ENCODE data around the gene NFYC.

Gene NFYC

DNA sequence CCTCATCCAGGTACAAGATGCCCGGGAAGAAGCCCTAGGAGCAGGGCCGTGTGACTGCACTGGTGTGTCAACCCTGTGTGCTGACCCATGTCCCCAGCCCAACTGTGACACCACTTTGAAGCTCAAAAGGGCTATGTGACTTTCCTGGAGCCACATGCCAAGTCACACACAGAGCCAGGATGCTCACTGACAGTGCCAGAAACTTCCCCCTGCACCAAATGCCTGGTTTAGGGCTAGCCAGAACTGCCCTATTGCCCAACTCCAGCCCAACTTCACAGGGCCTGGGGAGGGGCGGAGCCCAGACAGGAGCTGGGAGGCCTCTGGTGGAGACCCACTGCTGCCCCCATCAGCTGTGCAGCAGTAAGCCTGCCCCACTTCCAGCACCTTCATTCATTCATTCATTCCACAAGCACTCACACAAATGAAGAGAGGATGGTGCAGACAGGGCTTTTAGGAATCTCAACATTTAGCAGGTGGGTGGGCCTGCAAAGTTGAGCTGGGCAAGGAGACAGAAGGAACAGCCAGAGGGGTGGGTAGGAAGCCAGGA, 128.8 kb downstream of the NFYC start:
- DNase-seq (ENCODE audit: extremely low read depth, low read depth): no peak
- no peak overlapping the region for H3K4me3 ChIP-seq (replicated peaks; ENCODE audit: low read depth, low read length)

More for the DNA sequence above, 128.8 kb downstream of the NFYC start:
- TF ChIP-seq, protein P1, sequence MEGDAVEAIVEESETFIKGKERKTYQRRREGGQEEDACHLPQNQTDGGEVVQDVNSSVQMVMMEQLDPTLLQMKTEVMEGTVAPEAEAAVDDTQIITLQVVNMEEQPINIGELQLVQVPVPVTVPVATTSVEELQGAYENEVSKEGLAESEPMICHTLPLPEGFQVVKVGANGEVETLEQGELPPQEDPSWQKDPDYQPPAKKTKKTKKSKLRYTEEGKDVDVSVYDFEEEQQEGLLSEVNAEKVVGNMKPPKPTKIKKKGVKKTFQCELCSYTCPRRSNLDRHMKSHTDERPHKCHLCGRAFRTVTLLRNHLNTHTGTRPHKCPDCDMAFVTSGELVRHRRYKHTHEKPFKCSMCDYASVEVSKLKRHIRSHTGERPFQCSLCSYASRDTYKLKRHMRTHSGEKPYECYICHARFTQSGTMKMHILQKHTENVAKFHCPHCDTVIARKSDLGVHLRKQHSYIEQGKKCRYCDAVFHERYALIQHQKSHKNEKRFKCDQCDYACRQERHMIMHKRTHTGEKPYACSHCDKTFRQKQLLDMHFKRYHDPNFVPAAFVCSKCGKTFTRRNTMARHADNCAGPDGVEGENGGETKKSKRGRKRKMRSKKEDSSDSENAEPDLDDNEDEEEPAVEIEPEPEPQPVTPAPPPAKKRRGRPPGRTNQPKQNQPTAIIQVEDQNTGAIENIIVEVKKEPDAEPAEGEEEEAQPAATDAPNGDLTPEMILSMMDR (IDR thresholded peaks at IDR 0.05; ENCODE audit: low read depth, low read length, missing control alignments): no peak
